Right renal cortex interstitium (tissue), 3 donors: ENCODE results near the gene EPHA6. TPM values are rescaled to one million over a fixed set of nuclear protein-coding genes. Genes with fewer than 3 reads are reported as not detected.
"Not testable (repeated sequence)": the region's sequence is repeated elsewhere in the genome, so short reads cannot be mapped to it uniquely, and the experiment has no call there.

ENCODE experiments used
- DNase-seq, 3 donors: peaks; one replicate each; pipeline ENCODE4 v3.0.0-alpha.2; 2013; ENCODE audit warnings: low read depth in 3 of 3, low spot score in 2 of 3
- polyA plus RNA-seq, 3 donors: library from polyadenylated mRNA; unstranded; fragments of 120-200 nt; gene quantifications; one replicate each; pipeline ENCODE4 v1.2.1, GENCODE V29; 2013; ENCODE audit not compliant: insufficient read length in 3 of 3

EPHA6 gene
- polyA plus RNA-seq, 3 donors, result 0.85 to 1.0 (median 0.92) TPM

DNA sequence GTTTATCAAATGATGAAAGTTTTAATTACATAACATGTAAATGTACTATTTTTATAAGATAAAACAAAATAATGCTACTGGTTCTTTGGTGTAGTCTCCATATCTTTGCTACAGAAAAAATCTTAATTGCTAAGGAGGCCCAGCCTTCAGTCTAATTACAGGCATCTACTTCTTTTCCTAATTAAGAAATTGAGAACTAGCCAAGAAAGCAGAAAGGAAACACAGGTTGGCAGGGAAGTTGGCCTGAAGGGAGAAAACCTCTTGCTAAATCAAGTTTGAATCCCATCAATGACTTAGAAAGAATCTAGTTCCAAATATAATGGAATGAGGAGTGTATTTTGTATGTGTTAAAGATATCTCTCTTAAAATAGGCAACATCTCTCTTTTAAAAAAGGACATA lies 737.8 kb downstream of the EPHA6 start:
- DNase-seq, result no peak

DNA sequence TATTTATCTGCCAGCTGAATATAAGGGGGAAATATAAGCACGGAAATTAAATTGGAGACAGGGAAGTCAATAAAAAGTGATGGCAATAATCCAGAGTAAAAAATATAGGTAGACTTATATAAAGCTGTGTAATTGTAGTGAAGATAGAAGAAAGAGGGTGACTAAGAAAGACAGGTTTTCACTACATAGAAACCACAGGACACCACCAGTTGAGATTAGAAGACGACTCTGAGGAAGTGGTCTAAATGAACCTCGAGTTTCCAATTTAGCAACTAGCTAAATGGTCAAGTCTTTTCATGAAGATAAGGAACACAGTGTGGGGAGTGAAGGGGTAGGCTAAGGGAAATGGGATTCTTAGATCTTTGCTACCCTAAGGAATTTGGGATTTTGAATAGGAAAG lies 761.3 kb downstream of the EPHA6 start:
- no peak for DNase-seq

DNA sequence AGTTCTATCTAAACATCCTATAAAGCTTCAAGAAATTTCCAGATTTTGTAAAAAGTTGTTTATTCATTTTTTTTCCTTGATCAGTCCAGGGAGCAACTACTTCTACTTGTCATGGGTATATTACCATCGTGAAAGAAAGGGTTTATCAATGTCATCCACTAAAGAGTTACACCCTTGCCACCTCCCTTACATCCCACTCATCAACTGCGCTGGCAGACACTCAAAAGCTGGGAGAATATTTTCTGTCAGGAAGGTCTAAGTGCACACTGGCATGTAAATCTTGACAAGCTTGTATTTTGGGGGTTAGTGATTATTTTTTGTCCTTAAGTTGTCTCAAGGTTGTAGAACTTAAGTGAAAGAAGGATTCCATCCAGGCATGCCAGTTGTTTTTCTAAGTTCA lies 761.8 kb downstream of the EPHA6 start:
- DNase-seq, result no peak

DNA sequence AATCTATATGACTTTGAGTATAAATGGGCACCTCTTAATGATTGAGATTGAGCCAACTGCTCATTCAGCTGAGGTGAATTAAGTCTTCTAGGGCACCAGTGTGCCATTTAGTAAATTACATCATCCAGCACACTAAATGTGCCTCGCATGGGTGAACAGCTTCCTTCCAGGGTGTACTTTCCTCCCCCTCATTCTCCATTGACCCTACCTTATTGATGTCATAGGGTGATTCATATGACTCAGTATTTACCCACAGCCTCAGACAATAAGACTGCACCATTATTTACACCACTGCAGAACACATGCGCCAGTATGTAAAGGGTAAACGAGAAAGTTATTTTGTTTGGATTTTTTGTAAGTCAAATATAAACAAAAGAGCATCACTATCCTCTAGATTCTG lies 765.0 kb downstream of the EPHA6 start:
- peak; percentile 12 to 46 (median 29) for DNase-seq

DNA sequence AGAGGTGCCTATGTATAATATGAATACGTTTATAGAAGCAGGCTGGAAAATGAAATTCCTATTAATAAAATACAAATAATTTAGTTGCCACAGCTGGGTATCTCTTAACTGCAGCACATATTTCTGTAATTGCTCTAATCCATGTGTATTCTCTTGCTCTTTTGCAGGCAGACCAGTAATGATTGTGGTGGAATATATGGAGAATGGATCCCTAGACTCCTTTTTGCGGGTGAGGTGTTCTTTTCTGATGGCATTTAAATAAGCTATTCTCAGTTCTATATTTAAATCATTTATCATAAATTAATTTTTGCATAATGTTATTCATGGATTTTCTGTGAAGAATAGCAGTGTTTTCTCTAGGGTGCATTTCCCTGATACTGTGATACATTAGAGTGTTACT lies 796.2 kb downstream of the EPHA6 start:
- no peak for DNase-seq

DNA sequence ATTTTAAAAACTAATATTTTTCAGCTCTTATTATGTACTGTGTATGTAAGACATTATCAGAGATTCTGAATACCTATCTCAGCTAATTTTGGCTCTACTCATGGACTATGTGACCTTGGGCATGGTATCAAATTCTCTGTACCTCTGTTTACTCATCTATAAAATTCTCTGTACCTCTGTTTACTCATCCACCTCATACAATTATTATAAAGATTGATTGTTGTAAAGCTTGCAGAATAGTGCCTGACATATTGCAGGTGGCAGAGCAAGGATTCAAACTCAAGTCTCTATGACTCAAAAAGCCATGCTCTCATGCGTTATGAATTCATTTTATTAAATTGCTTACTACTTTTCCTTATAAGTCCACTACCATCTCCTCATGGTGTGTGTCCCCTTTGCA lies 798.2 kb downstream of the EPHA6 start:
- DNase-seq, result no peak

DNA sequence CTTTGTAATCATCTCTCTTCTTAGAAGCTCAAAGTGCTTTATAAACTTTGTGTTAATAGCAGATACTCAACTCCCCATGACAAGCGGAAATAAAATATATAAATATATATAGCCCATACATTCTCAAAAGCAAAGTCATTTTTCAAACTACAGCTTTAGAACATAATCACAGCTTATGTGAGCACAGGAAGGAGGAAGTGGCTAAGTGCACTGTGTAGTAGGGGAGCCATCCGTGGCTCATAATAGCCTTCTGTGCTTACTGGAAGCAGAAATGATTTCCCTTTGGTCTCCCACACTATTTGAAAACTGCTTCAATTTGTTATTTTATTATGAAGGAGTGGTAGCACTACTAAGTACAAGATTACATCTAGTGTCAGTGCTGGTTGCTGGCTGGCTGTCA lies 798.7 kb downstream of the EPHA6 start:
- DNase-seq, result no peak

DNA sequence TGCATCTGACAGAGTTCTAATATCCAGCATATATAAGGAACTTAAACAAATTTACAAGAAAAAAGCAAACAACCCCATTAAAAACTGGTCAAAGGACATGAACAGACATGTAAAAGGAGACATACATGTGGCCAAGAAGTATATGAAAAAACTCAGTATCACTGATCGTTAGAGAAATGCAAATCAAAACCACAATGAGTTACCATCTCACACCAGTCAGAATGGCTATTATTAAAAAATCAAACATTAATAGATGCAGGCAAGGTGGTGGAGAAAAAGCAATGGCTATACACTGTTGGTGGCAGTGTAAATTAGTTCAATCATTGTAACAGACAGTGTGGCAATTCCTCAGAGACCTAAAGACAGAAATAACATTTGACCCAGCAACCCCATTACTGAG lies 806.1 kb downstream of the EPHA6 start:
- DNase-seq, result not testable (repeated sequence)

DNA sequence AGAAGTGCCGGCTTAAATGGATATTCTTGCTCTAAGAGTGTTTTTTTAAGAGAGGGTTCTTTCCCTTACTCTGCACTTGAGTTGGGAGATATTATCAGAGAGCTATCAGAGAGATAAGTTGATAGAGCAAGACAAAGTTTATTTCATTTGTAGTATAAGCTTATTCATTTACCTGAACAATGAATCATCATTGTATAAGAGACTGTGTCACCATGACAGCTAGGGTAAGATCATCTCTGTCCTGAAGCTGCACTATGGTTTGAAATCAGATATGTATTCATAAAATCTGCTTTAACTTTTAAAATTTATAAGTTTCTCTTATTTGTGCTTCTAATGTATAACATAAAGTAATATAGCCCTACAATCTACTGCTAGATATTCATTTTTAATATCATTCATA lies 822.1 kb downstream of the EPHA6 start:
- no peak for DNase-seq

DNA sequence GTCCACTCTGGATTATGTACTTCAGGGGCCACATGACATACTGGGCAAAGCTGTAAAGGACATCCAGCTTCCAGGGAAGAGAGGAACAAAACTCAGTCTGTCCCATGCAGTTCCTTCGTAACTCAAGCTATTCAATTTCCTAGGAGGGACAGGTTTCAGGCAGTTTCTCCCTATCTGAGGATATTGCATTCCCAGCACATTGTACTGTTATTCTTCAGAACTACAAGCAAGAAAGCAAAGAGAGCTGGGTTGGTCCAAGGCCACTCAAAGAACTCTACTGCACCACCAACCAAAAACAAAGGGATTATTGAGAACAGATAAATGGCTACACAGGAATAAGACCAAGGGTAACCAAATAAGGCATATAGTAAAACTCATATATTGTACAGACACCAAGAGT lies 832.5 kb downstream of the EPHA6 start:
- no peak for DNase-seq

DNA sequence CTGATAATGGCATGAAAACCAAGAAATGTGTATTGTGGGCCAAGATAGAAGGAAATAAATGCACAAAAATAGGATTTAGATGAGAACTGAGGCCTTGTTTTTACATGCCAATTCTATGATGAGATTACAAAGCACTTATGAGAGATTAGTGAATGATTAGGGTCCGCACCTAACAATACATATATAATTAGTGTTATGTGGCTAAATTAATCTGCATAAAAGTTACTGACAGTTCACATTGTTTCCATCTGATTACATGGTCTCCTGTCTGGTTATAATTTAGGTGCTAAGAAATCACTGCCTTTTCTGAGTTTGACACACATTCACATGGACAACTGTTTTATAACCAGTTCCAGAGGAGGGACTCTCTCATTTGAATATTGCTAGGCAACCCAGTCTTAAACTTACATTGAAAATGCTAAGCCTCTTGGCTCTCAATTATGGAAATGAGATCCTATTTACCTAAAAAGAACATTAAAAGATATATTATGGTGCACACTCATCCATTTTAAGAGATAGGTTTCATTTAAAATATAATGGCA lies 833.1 kb downstream of the EPHA6 start:
- DNase-seq, result no peak

DNA sequence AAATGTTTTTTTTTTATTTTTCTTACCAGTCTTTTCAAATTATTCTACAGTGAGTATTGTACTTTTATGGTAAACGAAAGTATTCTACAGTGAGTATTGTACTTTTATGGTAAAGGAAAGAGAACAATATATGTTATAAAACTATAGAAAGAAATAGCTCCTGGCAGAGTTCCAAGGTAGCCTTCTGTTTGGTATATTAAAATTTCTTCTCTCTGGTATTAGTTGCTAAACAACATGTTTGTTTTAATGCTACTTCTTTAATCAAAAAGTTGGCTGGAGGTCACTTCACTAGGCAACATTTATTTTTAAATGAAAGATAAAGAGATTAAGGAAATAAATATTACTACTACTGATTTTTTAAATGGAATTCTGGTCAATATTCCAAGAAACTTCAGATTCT lies 841.6 kb downstream of the EPHA6 start:
- DNase-seq, result no peak

DNA sequence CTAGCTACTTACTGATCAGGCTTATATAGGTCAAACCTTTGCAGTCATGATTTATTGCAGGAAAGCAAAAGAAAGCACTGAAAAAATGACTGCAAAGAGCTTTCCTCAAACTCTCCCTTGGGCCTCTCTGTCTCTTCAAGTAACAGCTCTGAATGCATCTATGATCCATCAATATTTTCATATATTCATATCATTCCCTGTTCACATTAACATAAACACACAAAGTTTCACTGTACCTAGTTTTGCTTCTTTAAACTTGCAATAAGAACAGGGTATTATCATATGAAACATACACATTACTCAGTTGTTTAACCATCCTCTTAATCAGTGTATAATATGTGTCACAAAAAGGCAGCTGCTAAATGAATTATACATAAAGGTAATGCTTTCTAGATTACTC lies 842.2 kb downstream of the EPHA6 start:
- DNase-seq, result no peak

DNA sequence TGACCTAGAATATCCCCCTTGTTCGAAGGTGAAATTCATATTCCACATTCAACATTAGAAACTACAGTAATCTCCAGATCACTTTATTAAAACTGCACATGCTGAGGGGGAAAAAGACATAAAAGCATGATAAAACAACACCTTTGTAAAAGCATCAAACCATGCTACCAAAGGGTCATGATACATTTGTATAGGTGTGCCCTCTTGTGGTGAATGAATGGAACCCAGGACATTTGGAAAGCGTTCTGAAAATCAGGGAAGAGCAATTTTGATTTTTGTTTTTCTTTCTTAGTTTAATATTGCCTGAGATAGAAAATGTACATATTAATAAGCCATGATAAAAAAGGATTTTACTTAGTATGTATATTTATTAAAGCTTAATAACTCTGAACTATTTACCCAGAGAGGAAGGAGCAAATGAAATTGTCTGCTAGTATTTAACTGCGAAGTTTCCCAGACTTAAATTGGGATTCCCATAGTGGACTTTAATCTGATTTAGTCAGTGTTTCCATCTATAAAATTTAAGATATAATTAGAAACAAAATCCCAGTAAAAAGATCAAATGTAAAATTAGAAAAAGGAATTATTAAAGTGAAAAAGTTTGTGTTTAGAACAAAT lies 844.4 kb downstream of the EPHA6 start:
- peak in 2 of 3 donors; percentile 4 to 6 for DNase-seq

DNA sequence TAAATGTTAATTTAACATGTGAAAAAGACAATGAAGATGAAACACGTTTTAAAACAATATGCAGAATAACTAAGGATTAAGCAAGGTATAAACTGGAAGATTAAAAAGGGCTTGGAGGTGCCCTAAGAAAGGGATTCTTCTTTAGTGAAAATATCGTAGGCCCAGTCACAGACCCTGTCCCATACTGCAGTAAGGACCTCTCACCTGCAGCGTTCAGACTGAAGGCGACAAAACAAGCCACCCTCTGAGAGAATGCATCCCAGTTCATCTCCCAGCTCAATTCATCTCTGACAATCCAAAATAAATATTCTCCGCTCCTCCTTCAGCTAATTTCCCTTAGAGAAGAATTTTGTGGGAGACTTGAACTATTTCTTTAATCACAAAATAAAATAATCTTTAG lies 847.9 kb downstream of the EPHA6 start:
- no peak for DNase-seq

DNA sequence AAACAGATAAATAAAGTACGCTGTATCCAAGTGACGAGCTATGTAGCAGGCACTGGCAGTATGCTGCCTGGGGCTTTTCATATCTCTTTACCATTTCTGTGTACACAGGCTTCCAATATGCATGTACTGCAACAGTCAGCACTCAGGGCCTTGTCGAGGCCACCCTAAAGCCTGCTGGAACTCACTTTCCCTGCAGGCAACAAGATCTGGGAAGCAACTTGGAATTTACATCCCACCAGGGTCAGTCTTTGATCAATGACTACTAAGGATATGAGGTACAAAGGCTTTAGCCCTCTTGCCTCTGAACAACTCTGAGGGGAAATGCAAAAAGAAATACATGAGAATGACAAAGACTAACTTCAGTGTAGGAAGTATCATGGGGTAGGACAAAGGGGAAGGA lies 848.4 kb downstream of the EPHA6 start:
- DNase-seq, result no peak

DNA sequence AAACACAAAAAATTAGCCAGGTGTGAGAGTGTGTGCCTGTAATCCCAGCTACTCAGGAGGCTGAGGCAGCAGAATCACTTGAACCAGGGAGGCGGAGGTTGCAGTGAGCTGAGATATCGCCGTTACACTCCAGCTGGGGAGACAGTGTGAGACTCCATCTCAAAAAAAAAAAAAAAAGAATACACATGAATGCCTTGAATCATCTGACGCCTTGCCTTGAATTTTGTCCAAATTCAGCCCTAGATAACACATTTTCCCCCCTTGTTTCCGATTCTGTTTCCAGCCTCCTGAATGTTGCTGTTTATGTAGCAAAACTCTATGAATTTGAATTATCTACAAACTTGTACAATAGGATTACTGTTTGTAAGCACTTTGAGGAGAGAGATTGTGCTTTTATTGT lies 851.5 kb downstream of the EPHA6 start:
- DNase-seq, result no peak

DNA sequence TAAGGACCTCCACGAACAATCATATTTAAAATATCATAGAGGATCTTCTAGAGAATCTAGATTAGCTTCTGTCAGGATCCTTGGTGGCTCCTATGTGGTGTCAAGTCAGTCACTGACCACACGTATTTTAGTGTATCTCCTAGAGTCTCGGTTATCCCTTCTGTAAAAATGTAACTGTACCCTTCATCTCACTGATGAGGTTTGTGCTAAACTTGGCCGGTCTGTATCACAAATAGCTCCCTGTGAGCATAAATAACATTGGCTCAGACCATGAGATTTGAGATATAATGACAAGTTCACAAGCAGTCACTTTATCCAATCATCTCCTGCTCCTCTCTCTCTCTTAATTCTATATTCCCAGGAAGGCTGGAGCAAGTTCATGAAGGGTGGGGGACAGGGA lies 856.6 kb downstream of the EPHA6 start:
- DNase-seq, result no peak

DNA sequence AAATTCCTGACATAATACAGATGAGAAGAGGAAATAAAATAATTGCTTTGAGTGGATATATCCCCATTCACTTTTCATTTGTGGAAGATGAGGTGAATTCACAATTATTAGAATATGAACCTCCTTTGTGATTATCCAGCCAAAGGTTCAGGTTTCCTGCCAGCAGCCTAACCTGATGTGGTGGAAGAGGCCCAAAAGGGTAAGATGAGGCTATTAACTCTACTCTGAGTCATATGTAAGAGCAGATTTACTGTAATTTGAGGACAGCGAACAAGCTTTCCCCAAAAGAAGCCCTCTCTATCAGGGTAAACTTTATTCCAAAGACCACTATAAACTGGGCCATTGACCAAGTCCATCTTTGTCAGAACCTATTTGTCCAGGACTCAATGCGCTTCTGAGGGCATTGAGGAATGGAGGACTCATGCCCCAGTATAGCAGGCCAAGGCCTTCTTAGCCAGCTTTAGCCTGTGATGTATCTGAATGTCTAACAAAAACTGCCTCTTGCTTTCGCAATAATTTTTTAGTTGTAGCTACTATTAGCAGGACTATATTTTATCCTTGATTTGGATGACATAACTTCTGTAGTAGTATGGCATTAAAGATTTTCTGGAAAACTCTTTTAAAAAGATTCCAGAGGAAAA lies 859.1 kb downstream of the EPHA6 start:
- DNase-seq, result no peak

DNA sequence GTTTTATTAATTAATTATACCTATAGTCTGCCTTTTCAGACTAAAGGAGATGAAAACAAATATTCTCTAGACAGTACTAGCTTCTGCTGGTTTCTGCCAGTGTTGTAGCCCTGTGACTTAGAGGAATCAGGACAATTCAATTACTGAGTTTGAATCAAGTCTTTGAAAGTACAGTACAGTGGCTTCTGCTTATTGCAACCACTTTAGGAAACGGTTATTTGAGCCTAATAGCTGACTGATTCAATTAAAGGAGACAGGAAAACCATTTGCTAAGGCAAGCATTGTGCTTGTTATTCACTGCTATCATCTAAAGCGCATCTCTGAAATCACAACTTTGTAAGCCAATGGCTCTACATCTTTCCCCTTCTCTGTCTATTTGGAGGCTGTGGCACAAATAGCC lies 860.1 kb downstream of the EPHA6 start:
- no peak for DNase-seq

DNA sequence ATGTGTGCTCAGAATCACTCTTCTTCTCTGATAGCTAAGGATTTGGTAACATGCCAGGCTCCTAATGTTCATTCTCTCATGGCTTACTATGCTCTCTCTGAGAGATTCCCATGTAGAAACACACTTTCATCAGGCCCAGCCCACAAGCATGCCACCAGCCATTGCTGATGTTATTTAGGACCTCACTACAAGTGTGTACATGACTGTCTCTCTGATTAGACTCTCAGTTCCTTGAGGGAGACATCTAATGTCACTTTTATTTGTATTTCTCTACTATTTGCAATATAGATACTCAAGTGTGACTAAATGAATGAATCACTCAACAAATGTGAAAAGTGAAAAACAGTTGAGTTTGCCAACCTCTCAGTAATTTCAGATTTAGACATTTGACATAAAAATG lies 865.8 kb downstream of the EPHA6 start:
- no peak for DNase-seq

DNA sequence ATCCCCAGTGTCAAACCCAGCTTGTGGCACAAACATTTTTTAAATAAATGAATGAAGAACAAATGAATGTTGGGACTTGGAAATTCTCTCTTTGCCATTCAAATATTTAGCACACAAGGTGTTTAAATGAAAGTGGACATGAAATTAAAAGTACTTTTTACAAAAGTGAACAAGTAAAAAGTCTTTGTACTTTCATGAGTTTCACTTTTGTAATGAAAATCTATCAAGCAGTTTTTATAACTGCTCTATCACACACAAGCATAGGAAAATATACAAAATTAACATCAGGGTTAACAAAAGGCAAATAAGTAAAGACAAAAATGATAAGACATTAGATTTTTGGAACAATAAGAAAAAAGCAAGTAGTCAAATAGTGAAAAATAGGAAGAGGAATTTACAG lies 866.3 kb downstream of the EPHA6 start:
- no peak for DNase-seq

DNA sequence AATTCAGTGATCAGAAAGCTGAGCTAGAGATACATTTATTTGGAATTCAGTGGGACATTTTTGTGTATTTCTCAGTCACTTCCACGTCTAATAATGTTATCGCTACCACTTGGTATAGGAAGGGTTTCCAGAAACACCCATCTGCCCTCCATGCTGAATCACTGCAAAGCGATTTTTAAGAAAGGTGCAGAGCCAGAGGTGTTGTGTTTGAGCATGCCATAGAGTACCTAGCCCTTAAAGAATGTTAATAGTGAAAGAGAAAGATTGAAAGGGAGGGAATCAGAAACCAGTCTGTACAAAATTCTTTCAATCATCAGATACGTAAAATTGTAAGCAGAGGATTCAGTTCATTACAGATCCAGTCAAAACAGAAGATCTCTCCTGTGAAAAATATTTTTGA lies 870.1 kb downstream of the EPHA6 start:
- DNase-seq, result no peak
